GM21526 (cell line): ENCODE results near the gene MGST2.

ENCODE experiments used
- ATAC-seq: cut with Tn5 transposase; IDR thresholded peaks from one replicate; pipeline ENCODE4 v1.9.1; 2021; ENCODE audit warnings: moderate library complexity; ENCODE audit not compliant: unreplicated experiment, low FRiP score

Gene MGST2

GRCh38 chr4:139669335-139669734 is 3.7 kb downstream of the MGST2 start:
- ATAC-seq = no peak

DNA sequence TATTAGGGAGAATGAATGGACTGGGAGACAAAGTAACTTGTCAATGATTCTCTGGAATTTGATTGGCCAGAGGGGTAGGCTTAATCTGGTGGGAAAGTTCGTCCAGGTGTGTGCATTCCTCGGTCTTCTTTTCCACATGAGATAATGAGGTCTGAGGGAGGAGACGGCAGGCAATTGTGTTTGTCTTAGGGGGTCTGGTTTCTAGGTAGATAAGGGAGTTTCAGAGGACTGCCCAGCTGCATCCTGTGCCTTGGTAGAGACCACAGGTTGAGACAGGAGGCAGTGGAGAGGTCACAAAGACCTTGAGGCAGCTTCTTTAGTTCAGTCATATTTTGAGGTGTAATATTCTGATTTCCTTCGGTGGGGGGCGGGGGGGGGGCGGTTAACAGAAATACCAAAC is 4.3 kb downstream of the MGST2 start:
- no peak for ATAC-seq

DNA sequence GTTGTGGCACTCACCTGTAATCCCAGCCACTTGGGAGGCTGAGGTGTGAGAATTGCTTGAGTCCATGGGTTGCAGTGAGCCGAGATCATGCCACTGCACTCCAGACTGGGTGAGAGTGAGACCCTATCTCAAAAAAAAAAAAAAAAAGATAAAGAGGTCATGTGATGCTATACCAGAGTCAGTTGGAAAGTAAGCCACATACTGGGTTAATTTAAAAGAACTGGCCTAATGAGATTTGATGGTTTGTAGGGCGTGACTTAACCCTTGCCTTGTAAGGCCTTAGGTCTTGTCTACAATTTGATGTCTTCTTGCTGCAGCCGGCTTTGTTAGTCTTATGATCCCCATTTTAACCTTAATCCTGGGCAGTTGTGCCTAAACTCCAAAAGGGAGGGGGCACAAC is 5.2 kb downstream of the MGST2 start:
- ATAC-seq = no peak

GRCh38 chr4:139672215-139672614 is 6.6 kb downstream of the MGST2 start:
- ATAC-seq = no peak

DNA sequence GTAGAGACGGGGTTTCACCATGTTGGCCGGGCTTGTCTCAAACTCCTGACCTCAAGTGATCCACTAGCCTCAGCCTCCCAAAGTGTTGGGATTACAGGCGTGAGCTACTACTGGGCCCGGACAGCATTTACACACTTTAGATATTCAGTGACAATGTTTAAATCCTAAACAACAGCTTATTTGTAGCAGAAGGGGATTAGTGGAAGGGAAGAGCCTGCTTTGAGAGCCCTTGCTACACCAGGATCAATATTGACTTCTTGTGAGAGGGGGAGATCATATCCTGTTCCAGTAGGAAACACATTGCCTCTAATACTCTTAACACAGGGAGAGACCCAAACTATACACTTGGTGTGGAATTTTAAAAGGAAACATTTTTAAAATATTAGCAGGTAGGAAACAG is 7.1 kb downstream of the MGST2 start:
- ATAC-seq = no peak

GRCh38 chr4:139674875-139675550 is 9.4 kb downstream of the MGST2 start:
- ATAC-seq = no peak

GRCh38 chr4:139675651-139676050 is 10.0 kb downstream of the MGST2 start:
- no peak for ATAC-seq

DNA sequence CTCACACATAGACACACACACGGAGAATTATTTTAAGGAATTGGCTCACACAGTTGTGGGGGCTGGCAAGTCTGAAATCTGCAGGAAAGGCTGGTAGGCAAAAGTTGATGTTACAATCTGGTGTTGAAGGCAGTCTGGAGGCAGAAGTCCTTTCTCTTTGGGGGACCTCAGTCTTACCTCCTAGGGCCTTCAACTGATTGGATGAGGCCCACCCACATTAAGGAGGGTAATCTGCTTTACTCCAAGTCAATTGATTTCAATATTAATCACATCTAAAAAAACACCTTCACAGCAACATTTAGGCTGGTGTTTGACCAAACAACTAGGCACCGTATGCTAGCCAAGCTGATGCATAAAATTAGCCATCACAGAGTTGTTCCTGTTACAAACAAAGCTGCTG is 10.7 kb downstream of the MGST2 start:
- no peak for ATAC-seq

- no peak for ATAC-seq
These were observed 11.4 kb downstream of the MGST2 start for GRCh38 chr4:139676913-139677585.

- no peak for ATAC-seq
These were observed 16.7 kb downstream of the MGST2 start for GRCh38 chr4:139682309-139682708.

GRCh38 chr4:139682741-139683151 is 17.1 kb downstream of the MGST2 start:
- ATAC-seq = no peak

- ATAC-seq = no peak
These were observed 18.7 kb downstream of the MGST2 start for GRCh38 chr4:139684351-139684750.

DNA sequence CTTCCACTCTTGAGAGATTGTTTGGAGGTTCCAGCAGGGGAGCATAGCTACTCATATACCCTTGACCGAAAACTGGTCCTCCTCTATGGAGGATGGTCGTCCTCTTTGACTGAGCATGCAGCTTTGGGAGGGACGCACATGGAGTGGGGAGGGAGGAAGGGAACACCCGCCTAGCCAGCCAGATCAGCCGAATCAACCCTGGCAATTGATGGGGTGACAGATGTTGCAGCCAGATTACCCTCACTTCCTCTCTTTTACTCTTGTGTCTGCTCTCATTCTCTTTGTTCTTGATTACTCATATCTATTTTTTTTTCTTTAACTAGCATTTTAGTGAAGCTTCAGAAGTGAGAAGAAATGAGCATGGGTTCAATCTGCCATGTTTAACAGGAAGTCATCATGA is 19.6 kb downstream of the MGST2 start:
- ATAC-seq = no peak

- ATAC-seq = no peak
These were observed 20.5 kb downstream of the MGST2 start for GRCh38 chr4:139686130-139686529.

DNA sequence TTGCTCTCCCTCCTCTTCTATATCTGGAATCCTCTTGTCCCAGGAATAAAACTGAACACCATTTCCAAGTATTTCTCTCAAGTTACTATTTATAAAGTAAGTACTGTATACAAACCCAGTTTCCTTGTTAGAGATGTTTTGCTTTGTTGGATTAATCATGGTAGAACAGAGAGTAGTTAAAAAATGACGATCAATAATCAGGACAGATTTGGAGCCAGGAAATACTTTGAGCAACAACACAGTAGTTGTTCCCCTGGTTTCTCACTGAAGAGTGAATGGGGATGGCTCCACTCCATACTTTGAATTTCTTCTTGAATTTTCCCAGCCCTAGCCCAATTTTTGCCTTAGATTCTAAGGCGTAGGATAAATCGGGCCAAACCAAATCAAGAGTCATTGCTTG is 21.4 kb downstream of the MGST2 start:
- ATAC-seq = no peak

- ATAC-seq = no peak
These were observed 23.6 kb downstream of the MGST2 start for GRCh38 chr4:139689093-139689722.

GRCh38 chr4:139690419-139690818 is 24.8 kb downstream of the MGST2 start:
- ATAC-seq = no peak

- no peak for ATAC-seq
These were observed 26.8 kb downstream of the MGST2 start for GRCh38 chr4:139692309-139693012.

GRCh38 chr4:139694522-139695107 is 29.0 kb downstream of the MGST2 start:
- ATAC-seq = no peak

DNA sequence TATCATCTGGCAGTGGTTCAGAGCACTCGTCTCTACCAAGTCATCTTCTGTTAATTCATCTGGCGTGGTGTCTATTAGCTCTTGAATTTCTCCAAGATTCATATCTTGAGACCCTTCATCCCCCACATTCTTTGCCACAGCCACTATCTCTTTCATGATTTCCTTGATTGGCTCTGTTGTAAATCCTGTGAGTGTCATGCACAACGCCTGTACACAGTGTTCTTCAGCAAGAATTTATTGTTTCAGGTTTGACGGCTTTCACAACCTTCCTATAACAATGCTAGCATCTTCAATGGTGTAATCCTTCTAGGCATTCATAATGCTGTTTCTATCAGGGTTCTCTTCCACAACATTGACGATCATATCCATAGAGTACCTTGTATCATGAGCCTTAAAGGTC is 30.9 kb downstream of the MGST2 start:
- ATAC-seq = no peak
